Stimulated activated CD8-positive, alpha-beta memory T cell treated with anti-CD3 and anti-CD28 coated beads, Interleukin-4, amount 100 ng/mL, for 1 hour (primary cell): Measurements from ENCODE around the gene PRSS48.
"Not testable (repeated sequence)": the region's sequence is repeated elsewhere in the genome, so short reads cannot be mapped to it uniquely, and the experiment has no call there.

Source experiments
- DNase-seq, 2 donors: peaks; one replicate each; pipeline ENCODE4 v3.0.0-alpha.2; 2020; ENCODE audit warnings: low read depth in 2 of 2, low spot score in 1 of 2

The PRSS48 gene

DNA sequence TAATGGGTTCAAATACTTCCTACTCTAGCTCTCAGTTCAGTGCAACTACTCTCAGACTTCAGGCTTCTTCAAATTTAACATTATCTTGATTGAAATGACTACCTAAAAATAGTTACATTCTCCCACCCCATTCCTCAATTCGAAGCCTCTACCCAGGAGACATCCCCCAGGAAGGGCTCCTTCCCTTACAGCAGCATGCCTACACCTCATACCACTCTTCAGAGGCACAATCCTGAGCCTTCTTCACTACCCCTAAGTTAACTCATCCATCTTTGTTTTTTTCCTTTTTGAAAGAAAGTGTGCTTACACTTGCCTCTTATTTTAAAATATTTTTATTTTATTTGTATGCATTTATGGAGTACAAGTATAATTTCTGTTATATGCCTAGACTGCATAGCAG lies 17.2 kb upstream of the PRSS48 start:
- no peak for DNase-seq

DNA sequence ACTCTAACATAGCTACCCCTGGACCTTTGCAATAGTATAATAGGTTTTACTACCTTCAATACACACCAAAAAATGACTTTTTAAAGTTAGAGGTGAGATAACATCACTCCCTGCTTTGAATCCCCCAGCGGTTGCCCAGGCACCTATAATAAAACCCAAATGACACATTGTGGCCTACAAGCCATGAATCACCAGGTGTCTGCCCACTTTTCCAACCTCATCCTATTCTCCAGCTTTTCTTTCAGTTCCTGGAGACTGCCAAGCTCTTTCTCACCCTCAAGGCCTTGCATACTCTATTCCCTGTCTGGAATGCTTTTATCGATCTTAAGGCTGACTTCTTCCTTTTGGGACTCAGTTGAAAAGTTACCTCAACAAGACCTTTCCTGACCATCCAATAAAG lies 16.4 kb upstream of the PRSS48 start:
- DNase-seq = no peak

DNA sequence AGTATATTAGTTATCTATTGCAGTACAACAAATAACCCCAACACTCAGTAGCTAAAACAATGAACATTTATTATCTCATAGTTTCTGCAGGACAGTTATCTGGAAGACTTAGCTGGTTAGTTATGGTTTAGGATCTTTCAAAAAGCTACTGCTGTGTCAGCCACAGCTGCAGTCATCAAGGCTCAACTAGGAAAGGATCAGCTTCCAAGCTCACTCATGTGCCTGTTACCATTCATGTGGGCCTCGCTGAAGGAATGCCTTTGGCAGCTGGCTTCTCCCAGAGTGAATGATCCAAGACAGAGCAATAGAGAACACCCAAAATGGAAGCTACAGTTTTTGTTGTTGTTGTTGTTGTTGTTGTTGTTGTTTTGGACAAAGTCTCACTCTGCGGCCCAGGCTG lies 13.5 kb upstream of the PRSS48 start:
- no peak for DNase-seq

DNA sequence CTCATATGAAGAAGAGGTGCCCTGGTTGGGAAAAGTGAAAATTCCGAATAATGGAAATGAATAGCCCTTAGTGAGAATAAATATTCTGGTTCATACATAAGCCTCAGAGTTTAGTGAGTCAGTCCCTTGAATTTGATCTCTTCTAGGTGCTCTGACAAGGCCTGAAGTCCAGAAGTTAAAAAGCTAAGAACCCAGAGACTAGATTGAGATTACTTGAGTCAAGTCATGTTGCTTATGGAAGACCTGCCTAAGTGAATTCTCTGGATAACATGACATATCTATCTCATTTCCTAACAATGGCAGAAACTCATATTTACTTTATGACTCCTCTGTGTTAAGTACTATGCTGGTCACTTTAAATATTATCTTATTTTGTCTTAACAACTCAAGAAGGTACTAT lies 10.5 kb upstream of the PRSS48 start:
- no peak for DNase-seq

DNA sequence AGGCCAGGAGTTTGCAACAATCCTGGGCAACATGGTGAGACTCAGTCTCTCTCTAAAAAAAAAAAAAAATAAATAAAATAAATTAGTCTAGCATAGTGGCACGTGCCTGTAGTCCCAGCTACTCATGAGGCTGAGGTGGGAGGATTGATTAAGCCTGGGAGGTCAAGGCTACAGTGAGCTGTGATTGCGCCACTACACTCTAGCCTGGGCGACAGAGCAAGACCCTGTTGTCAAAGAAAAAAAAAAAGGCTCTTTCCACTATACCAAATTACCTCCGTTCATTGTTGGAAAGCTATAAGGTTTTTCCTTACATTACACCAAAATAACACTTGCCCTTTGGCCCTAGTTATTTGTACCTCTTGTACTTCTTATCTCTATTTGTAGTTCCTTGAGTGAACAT lies 9.9 kb upstream of the PRSS48 start:
- DNase-seq = no peak

DNA sequence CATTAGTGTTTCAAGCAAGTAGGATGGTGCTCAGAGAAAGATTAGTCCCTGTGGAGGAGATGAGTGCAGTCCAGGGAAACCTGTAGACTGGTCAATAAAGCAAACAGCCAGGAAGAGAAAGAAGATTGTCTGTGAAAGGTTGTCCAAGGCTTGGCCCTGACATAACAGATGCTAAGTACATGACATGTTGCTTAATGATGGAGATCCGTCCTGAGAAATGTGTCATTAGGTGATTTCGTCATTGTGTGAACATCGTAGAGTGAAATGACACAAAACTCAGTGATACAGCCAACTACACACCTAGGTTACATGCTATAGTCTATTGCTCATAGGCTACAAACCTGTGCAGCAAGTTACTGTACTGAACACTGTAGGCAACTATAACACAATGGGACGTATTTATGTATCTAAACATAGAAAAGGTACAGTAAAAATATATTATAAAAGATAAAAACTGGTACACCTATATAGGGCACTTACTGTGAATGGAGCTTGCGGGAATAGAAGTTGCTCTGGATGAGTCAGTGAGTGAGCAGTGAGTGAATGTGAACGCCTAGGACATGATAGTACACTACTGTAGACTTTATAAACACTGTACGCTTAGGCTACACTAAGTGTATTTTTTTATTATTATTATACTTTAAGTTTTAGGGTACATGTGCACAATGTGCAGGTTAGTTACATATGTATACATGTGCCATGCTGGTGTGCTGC lies 9.0 kb upstream of the PRSS48 start:
- DNase-seq = no peak

DNA sequence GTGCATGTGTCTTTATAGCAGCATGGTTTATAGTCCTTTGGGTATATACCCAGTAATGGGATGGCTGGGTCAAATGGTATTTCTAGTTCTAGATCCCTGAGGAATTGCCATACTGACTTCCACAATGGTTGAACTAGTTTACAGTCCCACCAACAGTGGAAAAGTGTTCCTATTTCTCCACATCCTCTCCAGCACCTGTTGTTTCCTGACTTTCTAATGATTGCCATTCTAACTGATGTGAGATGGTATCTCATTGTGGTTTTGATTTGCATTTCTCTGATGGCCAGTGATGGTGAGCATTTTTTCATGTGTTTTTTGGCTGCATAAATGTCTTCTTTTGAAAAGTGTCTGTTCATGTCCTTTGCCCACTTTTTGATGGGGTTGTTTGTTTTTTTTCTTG lies 8.1 kb upstream of the PRSS48 start:
- DNase-seq = not testable (repeated sequence)

DNA sequence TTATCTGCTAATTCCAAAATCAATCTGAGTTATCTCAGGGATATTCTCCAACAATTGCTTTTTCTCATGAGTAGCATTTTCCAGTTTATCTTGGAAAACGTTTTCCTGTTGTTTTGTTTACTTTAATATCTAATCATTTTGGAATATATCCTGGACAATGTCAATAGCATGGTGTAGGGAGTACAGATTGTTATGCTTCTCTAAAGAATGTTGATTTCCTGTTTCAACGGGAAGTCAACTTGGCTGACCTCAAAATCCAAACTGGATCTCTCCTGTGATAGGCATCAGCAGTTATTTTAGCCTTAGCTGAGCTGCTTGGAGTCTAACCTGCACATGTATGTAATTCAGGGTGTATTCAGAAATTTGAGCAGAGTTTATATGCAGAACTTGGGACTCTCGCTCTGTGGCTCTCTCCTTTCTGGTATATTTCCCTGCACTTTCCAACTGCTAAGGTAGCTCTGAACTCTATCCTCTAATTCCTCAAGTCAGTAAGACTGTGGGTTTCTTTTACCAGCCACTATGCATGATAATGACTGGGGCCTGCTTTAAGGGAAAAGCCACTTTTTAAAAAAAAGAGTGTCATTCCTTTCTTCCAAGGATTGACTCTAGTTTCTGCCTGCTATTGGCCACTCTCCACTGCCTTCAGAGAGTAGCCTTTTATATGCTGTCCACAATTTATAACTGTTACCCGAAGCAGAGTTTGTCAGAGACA lies 7.7 kb downstream of the PRSS48 start:
- DNase-seq = no peak

DNA sequence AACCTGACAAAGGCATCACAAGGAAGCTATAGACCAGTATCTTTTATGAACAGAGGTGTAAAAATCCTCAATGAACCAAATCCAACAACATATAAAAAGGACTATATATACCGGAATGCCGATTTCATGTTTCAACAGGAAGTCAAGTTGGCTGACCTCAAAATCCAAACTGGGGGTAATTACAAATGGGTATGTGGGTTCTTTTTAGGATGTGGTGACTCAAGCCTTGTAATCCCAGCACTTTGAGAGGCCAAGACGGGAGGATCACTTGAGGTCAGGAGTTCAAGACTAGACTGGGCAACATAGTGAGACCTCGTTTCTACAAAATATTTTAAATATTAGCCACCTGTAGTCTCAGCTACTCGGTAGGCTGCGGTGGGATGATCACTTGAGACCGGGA lies 10.4 kb downstream of the PRSS48 start:
- no peak for DNase-seq

DNA sequence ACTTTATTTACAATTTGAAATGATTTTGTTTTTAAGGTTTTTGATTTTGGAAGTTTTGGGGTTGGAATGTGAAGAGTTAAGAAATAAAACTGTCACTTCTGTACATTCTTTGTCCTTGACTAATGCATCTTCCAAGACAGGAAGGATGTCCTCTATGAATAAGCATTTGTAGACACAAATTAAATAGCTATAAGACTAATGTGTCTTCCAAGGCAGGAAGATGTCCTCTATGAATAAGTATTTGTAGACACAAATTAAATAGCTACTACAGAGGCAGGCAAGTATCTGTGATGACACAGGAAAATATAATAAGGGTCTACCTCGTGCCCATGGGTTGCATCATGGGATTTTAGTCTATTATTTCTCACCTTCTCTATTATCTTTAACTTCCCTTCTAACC lies 14.5 kb downstream of the PRSS48 start:
- no peak for DNase-seq

DNA sequence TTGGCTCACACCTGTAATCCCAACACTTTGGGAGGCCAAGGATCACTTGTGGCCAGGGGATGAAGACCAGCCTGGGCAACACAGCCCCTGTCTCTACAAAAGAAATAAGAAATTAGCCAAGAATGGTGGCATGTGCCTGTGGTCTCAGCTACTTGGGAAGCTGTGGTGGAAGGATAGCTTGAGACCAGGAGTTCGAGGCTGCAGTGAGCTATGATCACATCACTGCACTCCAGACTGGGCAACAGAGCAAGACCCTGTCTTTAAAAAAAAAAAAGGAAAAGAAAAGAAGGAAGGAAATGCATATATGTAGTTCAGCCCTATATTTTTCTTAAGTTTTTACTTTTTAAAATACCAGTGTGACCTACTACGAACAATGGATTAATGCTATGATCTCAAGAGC lies 15.1 kb downstream of the PRSS48 start:
- DNase-seq = no peak

DNA sequence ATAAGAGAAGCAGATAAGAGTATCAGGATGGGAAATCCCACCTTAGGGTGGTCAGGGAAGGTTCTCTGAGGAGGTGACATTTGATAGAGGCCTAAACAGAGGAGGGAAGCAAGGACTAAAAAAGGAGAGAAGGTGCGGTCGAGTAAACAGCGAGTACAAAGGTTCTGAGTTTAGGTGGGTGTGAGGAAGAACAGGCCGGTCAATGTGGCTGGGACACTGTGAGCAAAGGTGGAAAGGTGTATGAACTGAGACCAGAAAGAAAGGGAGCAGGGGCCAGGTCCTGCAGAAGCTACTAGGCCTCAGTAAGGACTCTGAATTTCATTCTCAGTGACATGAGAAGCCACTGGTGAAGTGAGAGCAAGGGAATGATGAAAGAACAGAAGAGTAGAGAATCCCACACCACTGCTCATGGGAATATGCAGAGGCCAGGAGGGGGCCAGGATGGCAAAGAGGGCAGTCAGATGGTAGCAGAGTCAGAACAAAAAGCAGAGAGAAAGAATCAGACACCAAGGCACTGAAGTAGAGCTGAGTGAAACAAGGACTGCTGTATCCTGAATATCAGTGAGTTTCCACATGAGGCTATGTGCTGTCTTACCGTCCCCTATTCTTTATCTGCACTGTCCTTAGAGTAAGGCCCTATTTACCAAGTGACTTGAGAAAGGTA lies 18.0 kb downstream of the PRSS48 start:
- no peak for DNase-seq

DNA sequence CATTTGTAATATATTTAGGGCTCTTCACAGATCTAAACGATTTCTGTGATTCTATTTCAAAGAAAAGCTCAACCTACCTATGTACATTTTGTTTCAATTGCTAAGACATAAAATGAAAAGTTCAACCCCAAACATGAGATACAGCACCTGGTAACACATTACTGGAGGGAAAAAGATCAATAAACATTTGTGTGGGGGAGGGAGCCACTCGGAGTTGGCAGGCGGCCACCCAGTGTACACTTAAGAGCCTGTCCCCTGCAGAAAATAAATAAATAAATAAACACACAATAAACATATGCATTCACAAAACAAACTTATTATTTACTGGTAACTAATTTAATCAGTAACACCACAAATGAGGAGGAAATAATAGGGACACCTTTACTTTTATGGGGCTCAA lies 19.3 kb downstream of the PRSS48 start:
- DNase-seq = no peak

DNA sequence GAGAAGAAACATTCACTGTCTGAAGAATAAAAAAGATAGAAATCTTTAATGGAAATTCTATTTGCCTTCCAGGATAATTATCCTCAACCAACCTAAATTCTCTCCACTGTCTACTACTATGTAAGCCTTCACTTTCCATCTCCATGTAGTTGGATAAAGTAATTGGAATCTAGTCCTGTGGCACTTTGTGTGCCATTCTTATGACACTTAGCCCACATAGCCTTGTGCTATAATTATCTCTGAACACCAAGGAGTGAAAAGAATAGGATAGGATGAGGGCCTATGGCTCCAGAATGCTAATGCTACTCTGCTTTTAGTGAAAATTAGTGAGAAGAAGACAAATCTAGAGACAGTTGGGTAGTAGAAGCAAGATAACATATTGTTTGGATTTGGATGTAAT lies 20.2 kb downstream of the PRSS48 start:
- no peak for DNase-seq

DNA sequence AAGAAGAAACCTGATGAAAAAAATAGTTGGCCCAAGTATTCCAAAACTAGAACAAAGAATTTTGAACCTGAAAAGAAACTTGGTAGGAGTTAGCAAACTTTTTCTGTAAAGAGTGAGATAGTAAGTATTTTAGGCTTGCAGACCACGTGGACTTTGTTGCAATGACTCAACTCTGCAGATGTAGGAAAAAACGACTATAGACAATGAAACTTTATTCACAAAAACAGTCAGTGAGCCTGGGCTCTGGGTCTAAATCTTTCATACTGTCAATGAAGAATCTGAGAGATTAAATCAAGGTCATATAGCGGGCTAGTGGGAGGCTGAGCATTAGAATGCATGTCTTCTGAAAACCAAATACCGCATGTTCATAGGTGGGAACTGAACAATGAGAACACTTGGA lies 25.5 kb downstream of the PRSS48 start:
- DNase-seq = no peak

DNA sequence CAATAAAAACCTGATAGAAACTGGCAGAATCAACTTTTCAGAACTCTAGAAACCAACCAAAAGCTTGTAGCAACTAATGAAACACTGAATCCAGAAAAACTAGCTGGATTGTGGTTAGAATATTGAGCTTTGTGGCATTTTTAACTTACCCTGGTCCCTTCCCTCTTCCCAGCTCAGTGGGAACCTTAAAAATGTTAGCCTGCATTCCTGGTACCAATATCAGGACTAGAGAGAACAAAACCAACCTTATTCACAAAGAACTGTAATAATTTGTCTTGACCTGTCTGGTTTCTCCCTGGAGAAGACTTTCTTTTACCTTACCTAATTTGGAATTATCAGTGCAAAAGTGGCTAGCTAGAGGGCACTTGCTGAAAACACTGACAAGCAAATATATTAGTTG lies 27.3 kb downstream of the PRSS48 start:
- DNase-seq = no peak

DNA sequence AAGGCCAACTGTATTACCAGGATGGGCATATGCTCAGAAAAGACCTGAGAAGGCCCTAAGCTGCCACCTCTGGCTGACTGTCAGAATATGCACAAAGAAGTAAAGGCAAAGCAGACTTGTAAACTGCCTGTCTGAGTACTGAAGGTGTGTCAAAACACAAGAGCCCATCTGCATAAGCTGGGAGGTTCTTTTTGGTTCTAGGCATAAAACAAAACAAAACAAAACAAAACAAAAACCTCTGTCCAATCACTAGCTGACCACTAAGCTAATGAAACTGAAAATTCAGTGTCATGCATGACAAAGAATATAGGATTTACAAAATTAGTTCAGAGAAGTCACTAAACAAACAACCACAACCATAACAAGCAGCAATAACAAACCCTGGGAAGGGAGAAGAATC lies 27.8 kb downstream of the PRSS48 start:
- DNase-seq = no peak

DNA sequence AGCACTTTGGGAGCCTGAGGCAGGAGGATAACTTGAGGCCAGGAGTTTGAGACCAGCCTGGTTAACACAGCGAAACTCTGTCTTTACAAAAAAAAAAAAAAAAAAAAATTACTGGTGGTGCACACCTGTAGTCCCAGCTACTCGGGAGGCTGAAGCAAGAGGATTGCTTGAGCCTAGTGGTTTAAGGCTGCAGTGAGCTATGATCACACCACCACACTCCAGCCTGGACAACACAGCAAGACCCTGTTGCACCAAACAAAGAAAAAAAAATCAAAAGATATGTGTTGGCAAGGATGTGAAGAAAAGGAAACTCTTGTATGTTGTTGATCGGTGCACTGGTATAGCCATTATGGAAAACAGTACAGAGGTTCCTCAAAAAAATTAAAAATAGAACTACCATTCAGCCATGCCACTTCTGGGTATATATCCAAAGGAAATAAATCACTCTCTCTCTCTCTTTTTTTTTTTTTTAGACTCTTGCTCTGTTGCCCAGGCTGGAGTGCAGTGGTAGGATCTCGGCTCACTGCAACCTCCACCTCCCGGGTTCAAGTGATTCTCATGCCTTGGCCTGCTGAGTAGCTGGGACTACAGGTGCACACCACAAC lies 33.3 kb downstream of the PRSS48 start:
- DNase-seq = no peak

DNA sequence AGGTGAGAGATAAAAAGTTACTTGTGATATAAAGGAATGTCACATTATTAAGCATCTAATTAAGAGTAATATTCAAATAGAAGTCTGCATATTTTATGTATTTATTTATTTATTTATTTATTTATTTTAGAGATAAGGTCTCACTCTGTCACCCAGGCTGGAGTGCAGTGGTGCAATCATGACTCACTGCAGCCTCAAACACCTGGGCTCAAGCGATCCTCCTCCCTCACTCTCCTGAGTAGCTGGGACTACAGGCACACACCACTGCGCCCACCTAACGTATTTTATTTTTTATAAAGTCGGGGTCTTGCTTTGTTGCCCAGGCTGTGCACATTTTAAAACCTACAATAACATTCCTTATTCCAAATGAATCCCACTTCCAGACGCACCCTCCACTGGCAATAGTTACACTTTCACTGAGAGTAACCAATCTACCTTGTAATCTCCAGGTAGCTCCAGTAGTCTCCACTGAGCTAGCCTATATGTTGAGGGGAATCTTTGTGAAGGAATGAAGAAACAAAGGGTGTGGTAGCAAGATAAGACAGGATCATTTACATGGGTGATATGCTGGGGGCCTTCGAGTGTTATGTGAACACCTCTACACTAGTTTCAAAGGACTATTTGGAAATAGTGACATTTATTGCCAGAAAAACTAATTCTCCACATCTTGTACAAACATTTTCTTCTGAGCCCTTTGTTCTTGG lies 36.5 kb downstream of the PRSS48 start:
- no peak for DNase-seq

DNA sequence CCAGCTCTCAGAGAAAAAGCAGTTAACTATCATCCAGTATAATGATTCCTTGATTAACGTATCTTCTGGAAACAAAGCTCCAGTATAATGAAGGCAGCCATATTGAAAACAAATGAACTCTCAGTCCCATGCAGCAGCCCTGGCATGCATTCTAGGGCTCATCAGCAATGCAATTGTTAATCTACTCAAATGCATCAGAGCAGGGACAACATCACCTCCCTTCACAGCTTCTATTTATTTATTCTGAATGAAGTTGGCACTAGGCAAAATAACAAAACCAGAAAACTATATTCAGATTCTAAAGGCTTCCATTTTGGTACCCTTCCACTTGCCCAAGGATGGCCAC lies 37.0 kb downstream of the PRSS48 start:
- no peak for DNase-seq

DNA sequence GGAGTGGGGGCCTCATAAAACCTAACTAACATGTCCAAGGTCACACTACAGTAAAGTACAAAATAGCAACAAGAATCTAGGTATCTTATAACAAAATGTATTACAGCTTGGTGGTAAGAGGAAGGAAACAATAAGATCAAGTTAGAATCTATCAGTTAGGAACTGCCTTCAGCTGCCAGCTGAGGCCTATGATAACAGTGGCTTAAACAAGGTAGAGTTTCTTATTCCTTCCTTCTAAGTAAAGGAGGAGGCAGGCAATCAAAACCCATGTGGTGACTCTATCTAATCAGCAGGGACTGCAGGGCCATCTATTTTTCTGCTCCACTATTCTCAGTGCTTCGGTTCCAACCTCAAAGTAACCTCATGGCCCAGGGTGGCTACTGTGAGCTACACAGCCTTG lies 37.5 kb downstream of the PRSS48 start:
- no peak for DNase-seq
